ENCODE results near the gene CDC42BPA. TPM values are rescaled to one million over a fixed set of nuclear protein-coding genes. Genes with fewer than 3 reads are reported as not detected.

Gene CDC42BPA
- total RNA-seq, 1 experiment from 2014 or later, result 25.2 TPM

GRCh38 chr1:227043755-227044154 is 274.5 kb downstream of the CDC42BPA start (continued):
- TF ChIP-seq ZBTB43 (CRISPR knock-in tag; IDR thresholded peaks at IDR 0.05), result no peak
- TF ChIP-seq MXD4 (CRISPR knock-in tag; IDR thresholded peaks at IDR 0.05; ENCODE audit: borderline replicate concordance), result no peak
- TF ChIP-seq ZMAT4 (CRISPR knock-in tag; IDR thresholded peaks at IDR 0.05), result no peak
- no peak for TF ChIP-seq GTF2I (CRISPR knock-in tag; conservative IDR thresholded peaks at IDR 0.05)

- TF ChIP-seq NFYB (CRISPR knock-in tag; conservative IDR thresholded peaks at IDR 0.05; ENCODE audit: low read depth), result no peak
- no peak for TF ChIP-seq IRF2 (CRISPR knock-in tag; IDR thresholded peaks at IDR 0.05; ENCODE audit: borderline replicate concordance, low read depth)
- no peak for TF ChIP-seq NR2C2 (CRISPR knock-in tag; IDR thresholded peaks at IDR 0.05)
- no peak for TF ChIP-seq SP1 (CRISPR knock-in tag; conservative IDR thresholded peaks at IDR 0.05)
Measured at GRCh38 chr1:227042292-227042691, 276.0 kb downstream of the CDC42BPA start.

GRCh38 chr1:227038401-227038800 is 279.9 kb downstream of the CDC42BPA start:
- H3K27me3 Mint-ChIP-seq (ENCODE audit: low read depth), result no peaks in the 10 kb centered on the region
- H3K27ac Mint-ChIP-seq, result no peak overlapping the region
- ChIA-PET CTCF (no interaction called here), POLR2A (no interaction called here)
- no peak for DNase-seq (ENCODE audit: low spot score)
- no peak for ATAC-seq
- H3K4me1 Mint-ChIP-seq, result no peaks in the 10 kb centered on the region
- no peak for TF ChIP-seq MYBL2 (CRISPR knock-in tag; IDR thresholded peaks at IDR 0.05)
- TF ChIP-seq CTCF (IDR thresholded peaks at IDR 0.05), result no peak
- TF ChIP-seq NR3C1 (CRISPR knock-in tag; conservative IDR thresholded peaks at IDR 0.05; ENCODE audit: low read depth), result no peak
- TF ChIP-seq CREB1 (CRISPR knock-in tag; IDR thresholded peaks at IDR 0.05), result no peak
- no peak for TF ChIP-seq ATF1 (CRISPR knock-in tag; IDR thresholded peaks at IDR 0.05)
- TF ChIP-seq RELA (CRISPR knock-in tag; IDR thresholded peaks at IDR 0.05; ENCODE audit: borderline replicate concordance), result no peak
- no peak for TF ChIP-seq HMGXB4 (CRISPR knock-in tag; IDR thresholded peaks at IDR 0.05)
- no peak for TF ChIP-seq GRHL2 (CRISPR knock-in tag; IDR thresholded peaks at IDR 0.05; ENCODE audit: insufficient replicate concordance, severe bottlenecking)
- no peak for TF ChIP-seq ZNF425 (CRISPR knock-in tag; conservative IDR thresholded peaks at IDR 0.05)
- no peak for TF ChIP-seq TEAD1 (CRISPR knock-in tag; IDR thresholded peaks at IDR 0.05)
- TF ChIP-seq EMX1 (CRISPR knock-in tag; IDR thresholded peaks at IDR 0.05), result no peak
- no peak for TF ChIP-seq GTF2I (CRISPR knock-in tag; conservative IDR thresholded peaks at IDR 0.05)
- TF ChIP-seq CDX4 (CRISPR knock-in tag; IDR thresholded peaks at IDR 0.05; ENCODE audit: borderline replicate concordance), result no peak
- TF ChIP-seq ZNF423 (CRISPR knock-in tag; IDR thresholded peaks at IDR 0.05), result no peak
- TF ChIP-seq OVOL2 (CRISPR knock-in tag; IDR thresholded peaks at IDR 0.05; ENCODE audit: borderline replicate concordance), result no peak
- 0 out of 2 replicates have a peak, but pooled peaks cover 3% of the 10 kb centered on the region for H3K9me3 Mint-ChIP-seq
- no peak overlapping the region for H3K4me3 Mint-ChIP-seq
- H3K36me3 Mint-ChIP-seq, result peaks cover 20% of the 10 kb centered on the region

More at GRCh38 chr1:227042292-227042691, 276.0 kb downstream of the CDC42BPA start:
- ChIA-PET CTCF (no interaction called here), POLR2A (no interaction called here)
- no peaks in the 10 kb centered on the region for H3K27me3 Mint-ChIP-seq (ENCODE audit: low read depth)
- ATAC-seq (no peak), DNase-seq (ENCODE audit: low spot score) (no peak)
- H3K9me3 Mint-ChIP-seq, result 0 out of 2 replicates have a peak, but pooled peaks cover 3% of the 10 kb centered on the region
- H3K36me3 Mint-ChIP-seq, result peaks cover 16% of the 10 kb centered on the region
- H3K27ac Mint-ChIP-seq, result no peak overlapping the region
- H3K4me3 Mint-ChIP-seq, result no peak overlapping the region
- H3K4me1 Mint-ChIP-seq, result no peaks in the 10 kb centered on the region
